ENCODE data around the gene ALDH3A2. TPM values are rescaled to one million over a fixed set of nuclear protein-coding genes. Genes with fewer than 3 reads are reported as not detected.

ALDH3A2 gene
- total RNA-seq, 1 donor from 2014 or later: 268 TPM

DNA sequence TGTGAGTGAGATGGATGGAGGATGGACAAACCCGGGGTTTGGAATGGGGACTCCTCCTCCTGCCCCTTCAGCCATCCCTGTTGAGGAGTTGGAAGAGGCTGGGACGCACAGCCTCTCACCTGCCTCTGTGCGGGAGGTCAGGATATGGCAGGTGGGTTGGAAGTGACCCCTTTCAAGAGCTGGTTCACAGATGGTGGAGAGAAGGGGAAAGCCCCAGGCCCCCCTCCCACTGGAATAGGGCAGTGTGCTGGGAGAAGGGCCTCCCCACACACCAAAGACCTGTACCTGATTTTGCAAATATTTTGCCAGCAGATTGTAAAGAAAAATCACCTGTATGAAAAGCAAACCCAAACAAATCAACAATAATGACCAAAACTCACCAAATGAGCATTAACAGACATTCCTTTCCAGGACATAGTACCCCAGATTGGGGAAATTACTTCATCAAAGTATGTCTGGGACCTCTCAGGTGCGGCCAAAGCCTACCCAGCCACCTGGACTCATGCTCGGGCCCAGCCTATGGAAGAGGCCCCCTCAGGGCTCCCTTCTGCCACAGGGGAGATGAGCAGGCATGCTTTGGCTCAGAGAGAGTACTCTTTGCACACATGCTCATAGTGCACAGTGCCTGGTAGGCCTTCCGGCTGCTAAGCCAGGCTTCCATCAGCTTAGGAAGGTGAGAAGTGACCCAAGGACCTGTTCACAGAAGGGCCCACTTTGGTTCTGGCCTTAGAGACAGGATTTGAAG lies 60.1 kb downstream of the ALDH3A2 start:
- no peaks in the 10 kb centered on the region for H3K9me3 ChIP-seq
- intact Hi-C loops (cut with DNase I): no loop called here
- no peak overlapping the region for H3K4me3 ChIP-seq
- TF ChIP-seq POLR2A (IDR thresholded peaks at IDR 0.05) (no peak), POLR2AphosphoS5 (IDR thresholded peaks at IDR 0.05; ENCODE audit: insufficient read depth in 1 of 2, low read depth in 1 of 2) (no peak)
- TF ChIP-seq, protein P1, sequence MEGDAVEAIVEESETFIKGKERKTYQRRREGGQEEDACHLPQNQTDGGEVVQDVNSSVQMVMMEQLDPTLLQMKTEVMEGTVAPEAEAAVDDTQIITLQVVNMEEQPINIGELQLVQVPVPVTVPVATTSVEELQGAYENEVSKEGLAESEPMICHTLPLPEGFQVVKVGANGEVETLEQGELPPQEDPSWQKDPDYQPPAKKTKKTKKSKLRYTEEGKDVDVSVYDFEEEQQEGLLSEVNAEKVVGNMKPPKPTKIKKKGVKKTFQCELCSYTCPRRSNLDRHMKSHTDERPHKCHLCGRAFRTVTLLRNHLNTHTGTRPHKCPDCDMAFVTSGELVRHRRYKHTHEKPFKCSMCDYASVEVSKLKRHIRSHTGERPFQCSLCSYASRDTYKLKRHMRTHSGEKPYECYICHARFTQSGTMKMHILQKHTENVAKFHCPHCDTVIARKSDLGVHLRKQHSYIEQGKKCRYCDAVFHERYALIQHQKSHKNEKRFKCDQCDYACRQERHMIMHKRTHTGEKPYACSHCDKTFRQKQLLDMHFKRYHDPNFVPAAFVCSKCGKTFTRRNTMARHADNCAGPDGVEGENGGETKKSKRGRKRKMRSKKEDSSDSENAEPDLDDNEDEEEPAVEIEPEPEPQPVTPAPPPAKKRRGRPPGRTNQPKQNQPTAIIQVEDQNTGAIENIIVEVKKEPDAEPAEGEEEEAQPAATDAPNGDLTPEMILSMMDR (IDR thresholded peaks at IDR 0.05): no peak
- DNase-seq (ENCODE audit: extremely low spot score in 2 of 2): no peak
- H3K27me3 ChIP-seq: no peaks in the 10 kb centered on the region
- peaks cover 26% of the 10 kb centered on the region for H3K4me1 ChIP-seq
- H3K27ac ChIP-seq: peak overlapping the region; percentile 36
- H3K36me3 ChIP-seq: no peaks in the 10 kb centered on the region

DNA sequence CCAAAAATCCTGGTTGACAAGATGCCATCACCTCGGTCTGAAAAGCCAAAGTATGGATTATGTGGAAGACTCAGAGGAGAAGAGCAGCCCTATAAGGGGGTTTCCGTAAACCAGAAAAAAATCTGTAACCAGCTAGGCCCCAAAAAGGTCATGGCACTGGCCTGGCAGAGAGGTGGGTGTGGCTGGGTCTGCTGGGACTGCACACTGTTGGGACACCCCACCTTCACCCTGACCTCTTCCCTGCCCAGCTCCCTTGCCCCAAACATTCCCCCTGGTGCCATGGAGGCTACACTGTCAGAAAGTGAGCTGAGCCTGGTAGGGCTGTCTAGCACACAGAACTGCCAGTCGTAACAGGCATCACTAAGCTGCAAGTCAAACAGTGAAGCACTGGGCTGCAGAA lies 61.3 kb downstream of the ALDH3A2 start:
- Histone ChIP-seq H3K4me1 (peaks cover 14% of the 10 kb centered on the region), H3K27ac (no peak overlapping the region), H3K4me3 (no peak overlapping the region), H3K36me3 (no peaks in the 10 kb centered on the region), H3K27me3 (no peaks in the 10 kb centered on the region), H3K9me3 (no peaks in the 10 kb centered on the region)
- TF ChIP-seq POLR2AphosphoS5 (IDR thresholded peaks at IDR 0.05; ENCODE audit: insufficient read depth in 1 of 2, low read depth in 1 of 2): no peak
- TF ChIP-seq, protein P1 (IDR thresholded peaks at IDR 0.05): no peak
- no peak for TF ChIP-seq POLR2A (IDR thresholded peaks at IDR 0.05)
- intact Hi-C loops (cut with DNase I): no loop called here
- no peak for DNase-seq (ENCODE audit: extremely low spot score in 2 of 2)

DNA sequence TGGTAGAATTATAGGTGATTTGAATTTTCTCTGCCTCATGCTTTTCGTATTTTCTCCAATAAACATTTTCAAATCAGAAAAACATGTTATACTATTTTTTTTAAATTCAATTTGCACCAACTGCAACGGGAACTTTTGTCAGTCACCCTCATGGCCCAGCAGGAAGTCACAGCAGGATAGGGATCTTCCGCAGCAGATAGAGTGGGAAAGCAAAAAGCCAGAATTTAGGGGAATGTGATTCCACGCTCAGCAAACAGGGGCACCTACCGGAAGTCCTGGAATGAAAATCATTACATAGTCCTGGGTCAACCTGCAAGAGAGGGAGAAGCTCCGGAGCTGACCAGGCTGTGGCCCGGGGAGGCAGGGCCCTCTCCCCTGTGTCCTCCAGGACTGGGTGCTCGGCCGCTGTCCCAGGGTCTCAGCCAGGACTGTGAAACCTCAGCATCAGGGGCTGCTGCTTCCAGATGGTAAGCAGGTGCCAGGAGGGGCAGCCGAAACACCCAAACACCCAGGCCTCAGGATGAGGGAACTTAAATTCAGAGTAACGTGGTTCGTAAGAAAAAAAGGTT lies 64.0 kb downstream of the ALDH3A2 start:
- no peaks in the 10 kb centered on the region for H3K27me3 ChIP-seq
- TF ChIP-seq, protein P1 (IDR thresholded peaks at IDR 0.05): no peak
- TF ChIP-seq POLR2A (IDR thresholded peaks at IDR 0.05) (no peak), POLR2AphosphoS5 (IDR thresholded peaks at IDR 0.05; ENCODE audit: insufficient read depth in 1 of 2, low read depth in 1 of 2) (no peak)
- H3K36me3 ChIP-seq: no peaks in the 10 kb centered on the region
- peaks cover 19% of the 10 kb centered on the region for H3K4me1 ChIP-seq
- no peak for DNase-seq (ENCODE audit: extremely low spot score in 2 of 2)
- H3K9me3 ChIP-seq: no peaks in the 10 kb centered on the region
- intact Hi-C loops (cut with DNase I): no loop called here
- no peak overlapping the region for H3K4me3 ChIP-seq
- no peak overlapping the region for H3K27ac ChIP-seq

DNA sequence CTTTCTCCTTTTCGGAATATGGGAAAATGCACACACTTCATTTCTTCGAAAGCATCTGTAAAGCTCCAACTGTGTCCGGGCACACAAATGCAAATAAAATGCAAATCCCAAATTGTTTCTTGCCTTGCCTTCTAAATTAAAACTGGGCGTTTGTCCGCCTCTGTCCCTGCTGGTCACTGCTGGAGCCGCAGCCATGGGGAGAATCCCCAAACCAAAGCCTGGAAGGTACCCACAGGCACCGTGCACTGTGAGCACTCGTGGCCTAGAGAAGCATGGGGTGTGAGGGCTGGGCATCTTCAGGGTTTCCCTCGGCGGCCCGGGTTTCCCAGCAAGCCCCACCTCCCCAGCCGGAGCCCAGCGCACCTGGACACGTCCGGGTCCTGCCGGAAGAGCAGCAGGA lies 64.9 kb downstream of the ALDH3A2 start:
- TF ChIP-seq POLR2AphosphoS5 (IDR thresholded peaks at IDR 0.05; ENCODE audit: insufficient read depth in 1 of 2, low read depth in 1 of 2) (no peak), POLR2A (IDR thresholded peaks at IDR 0.05) (no peak)
- TF ChIP-seq, protein P1 (IDR thresholded peaks at IDR 0.05): no peak
- H3K4me3 ChIP-seq: no peak overlapping the region
- H3K9me3 ChIP-seq: no peaks in the 10 kb centered on the region
- intact Hi-C loops (cut with DNase I): no loop called here
- no peaks in the 10 kb centered on the region for H3K27me3 ChIP-seq
- H3K4me1 ChIP-seq: peaks cover 22% of the 10 kb centered on the region
- no peak overlapping the region for H3K27ac ChIP-seq
- no peak for DNase-seq (ENCODE audit: extremely low spot score in 2 of 2)
- no peaks in the 10 kb centered on the region for H3K36me3 ChIP-seq

DNA sequence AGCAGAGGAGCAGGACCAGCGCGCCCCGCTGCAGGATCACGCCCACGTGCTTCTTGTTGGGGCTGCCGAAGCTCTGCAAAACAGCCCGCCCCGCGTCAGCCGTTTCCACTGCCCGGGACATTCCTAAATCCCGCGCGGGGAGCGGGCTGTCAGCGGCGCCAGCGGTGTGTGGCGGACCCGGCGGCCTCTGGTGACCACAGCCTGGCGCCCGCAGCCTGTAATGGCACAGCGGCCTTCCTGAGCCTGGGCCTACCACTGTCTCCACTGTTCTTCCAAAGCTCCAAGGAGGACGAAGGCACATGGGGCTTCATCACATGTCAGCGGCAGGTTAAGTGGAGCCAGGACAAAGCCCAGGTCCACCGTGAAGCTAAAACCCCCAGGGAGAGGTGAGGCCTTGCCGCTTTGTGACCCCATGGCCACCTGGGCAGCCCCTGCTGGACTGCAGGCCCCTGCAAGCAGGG lies 65.4 kb downstream of the ALDH3A2 start:
- no peak overlapping the region for H3K4me3 ChIP-seq
- DNase-seq (ENCODE audit: extremely low spot score in 2 of 2): no peak
- TF ChIP-seq, protein P1 (IDR thresholded peaks at IDR 0.05): no peak
- no peak for TF ChIP-seq POLR2A (IDR thresholded peaks at IDR 0.05)
- peaks cover 27% of the 10 kb centered on the region for H3K4me1 ChIP-seq
- no peaks in the 10 kb centered on the region for H3K27me3 ChIP-seq
- intact Hi-C loops (cut with DNase I): no loop called here
- no peaks in the 10 kb centered on the region for H3K36me3 ChIP-seq
- no peak overlapping the region for H3K27ac ChIP-seq
- H3K9me3 ChIP-seq: no peaks in the 10 kb centered on the region
